Thoracic aorta (tissue), 2 donors: ENCODE measurements around the gene FAM131A. TPM values are rescaled to one million over a fixed set of nuclear protein-coding genes. Genes with fewer than 3 reads are reported as not detected.

ENCODE experiments used
- ATAC-seq: fragments of 150-250 bp; one replicate; pipeline ENCODE4 v1.8.0; 2017; ENCODE audit warnings: low read depth; ENCODE audit not compliant: insufficient number of reproducible peaks, low FRiP score
- DNase-seq: peaks from one replicate; pipeline ENCODE4 v3.0.0-alpha.2; 2020; ENCODE audit warnings: low spot score
- H3K27ac ChIP-seq, 2 donors: fragments of 200-600 bp; sonication (generic); 1 replicate in 1 of 2; 2 replicates in 1 of 2; pipeline ENCODE4 v1.5.1; 2016; ENCODE audit warnings: mild to moderate bottlenecking in 2 of 2, moderate library complexity in 2 of 2
- H3K27me3 ChIP-seq: fragments of 200-600 bp; sonication (generic); replicated peaks from 2 replicates; pipeline ENCODE4 v1.6.0; 2016; ENCODE audit warnings: mild to moderate bottlenecking; ENCODE audit not compliant: insufficient read depth
- H3K36me3 ChIP-seq: fragments of 200-600 bp; sonication (generic); one replicate; pipeline ENCODE4 v1.5.1; 2016
- H3K4me1 ChIP-seq, 2 donors: fragments of 200-600 bp; sonication (generic); 1 replicate in 1 of 2; 2 replicates in 1 of 2; pipeline versions ENCODE4 v1.5.1 to v1.6.0; 2016; ENCODE audit warnings: low read depth in 2 of 2, mild to moderate bottlenecking in 1 of 2; ENCODE audit not compliant: control insufficient read depth in 1 of 2
- H3K4me3 ChIP-seq: fragments of 200-600 bp; sonication (generic); 2 replicates; pipeline ENCODE4 v1.5.1; 2016; ENCODE audit warnings: mild to moderate bottlenecking
- H3K9me3 ChIP-seq: fragments of 200-600 bp; sonication (generic); 2 replicates; pipeline ENCODE4 v1.5.1; 2016
- CTCF ChIP-seq: fragments of 200-600 bp; sonication (generic); IDR thresholded peaks from one replicate; pipeline ENCODE4 v1.5.1; 2019; ENCODE audit warnings: antibody characterized with exemption
- total RNA-seq, 2 donors: library from RNA; depleted of rRNA; stranded (reverse); fragments of >200 nt; gene quantifications; one replicate each; pipeline versions ENCODE4 v1.1.0 to v1.2.3, GENCODE V29; 2016

Gene FAM131A
- total RNA-seq, 2 donors from 2014 or later = 55.4 to 91.8 TPM

GRCh38 chr3:184295771-184296170 lies 41.6 kb upstream of the FAM131A start:
- H3K27ac ChIP-seq = no peak overlapping the region
- peaks cover 12 to 13% of the 10 kb centered on the region in 2 donors for H3K4me1 ChIP-seq
- no peak for DNase-seq
- no peak for ATAC-seq
- no peak for TF ChIP-seq CTCF
- H3K27me3 ChIP-seq = no peaks in the 10 kb centered on the region
- H3K4me3 ChIP-seq = no peak overlapping the region
- no peaks in the 10 kb centered on the region for H3K9me3 ChIP-seq
- H3K36me3 ChIP-seq = no peaks in the 10 kb centered on the region

- H3K4me1 ChIP-seq = peaks cover 13 to 17% of the 10 kb centered on the region in 2 donors
- no peaks in the 10 kb centered on the region for H3K27me3 ChIP-seq
- H3K9me3 ChIP-seq = no peaks in the 10 kb centered on the region
- H3K36me3 ChIP-seq = peaks cover 6% of the 10 kb centered on the region
- no peak for TF ChIP-seq CTCF
- H3K27ac ChIP-seq = no peak overlapping the region
- DNase-seq (no peak), ATAC-seq (no peak)
- no peak overlapping the region for H3K4me3 ChIP-seq
Observed at GRCh38 chr3:184296616-184297015, 40.8 kb upstream of the FAM131A start.

- H3K4me1 ChIP-seq = peaks cover 13 to 17% of the 10 kb centered on the region in 2 donors
- DNase-seq (peak; percentile 88), ATAC-seq (peak; percentile 93)
- peak within 1 kb of the TSS; percentile 72 to 76 for H3K27ac ChIP-seq
- peaks cover 29% of the 10 kb centered on the region for H3K36me3 ChIP-seq
- H3K4me3 ChIP-seq = peak within 1 kb of the TSS; percentile 92
- H3K27me3 ChIP-seq = no peaks in the 10 kb centered on the region
- TF ChIP-seq CTCF = no peak
- H3K9me3 ChIP-seq = no peaks in the 10 kb centered on the region
Observed at GRCh38 chr3:184298759-184299487, 38.5 kb upstream of the FAM131A start, which contains the start of gene PSMD2. Gene PSMD2, plus strand, starts transcription at chr3:184299241. Its CDS starts 26 bp downstream, at chr3:184299267.

GRCh38 chr3:184299488-184300377 lies 37.7 kb upstream of the FAM131A start:
- Histone ChIP-seq H3K27me3 (no peaks in the 10 kb centered on the region), H3K36me3 (peaks cover 36% of the 10 kb centered on the region), H3K9me3 (no peaks in the 10 kb centered on the region), H3K4me3 (peak overlapping the region; percentile 92), H3K27ac (peak overlapping the region; percentile 31 to 54), H3K4me1 (peaks cover 13 to 17% of the 10 kb centered on the region in 2 donors)
- TF ChIP-seq CTCF = no peak
- DNase-seq (no peak), ATAC-seq (peak; percentile 1)

DNA sequence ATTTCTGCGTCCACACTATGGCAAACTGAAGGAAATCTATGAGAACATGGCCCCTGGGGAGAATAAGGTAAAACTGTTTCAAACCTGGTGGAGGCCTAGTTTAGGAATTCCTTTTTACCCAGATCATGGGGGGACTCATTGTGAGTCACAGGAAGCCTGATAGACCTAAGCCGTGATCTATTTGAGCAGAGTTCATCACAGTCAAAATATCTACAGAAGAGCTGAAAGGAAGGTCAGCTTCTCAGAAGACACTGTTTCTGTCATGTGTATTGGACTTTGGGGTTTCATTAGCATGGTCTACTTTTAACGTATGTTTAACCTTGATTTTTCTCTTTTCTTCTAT lies 37.1 kb upstream of the FAM131A start:
- H3K9me3 ChIP-seq = no peaks in the 10 kb centered on the region
- peak overlapping the region; percentile 92 for H3K4me3 ChIP-seq
- TF ChIP-seq CTCF = no peak
- peaks cover 13 to 17% of the 10 kb centered on the region in 2 donors for H3K4me1 ChIP-seq
- H3K36me3 ChIP-seq = peaks cover 36% of the 10 kb centered on the region
- ATAC-seq = no peak
- no peak for DNase-seq
- no peak overlapping the region for H3K27ac ChIP-seq
- no peaks in the 10 kb centered on the region for H3K27me3 ChIP-seq
